Measurements from ENCODE around the gene USO1. TPM values are rescaled to one million over a fixed set of nuclear protein-coding genes. Genes with fewer than 3 reads are reported as not detected.

USO1 gene
- total and polyA plus RNA-seq, 10 donors = 16.4 to 64.8 (median 45.1) TPM

- H3K36me3 ChIP-seq = peaks cover 0 to 21% (median 0%) of the 10 kb centered on the region in 6 donors
- peaks cover 0 to 33% (median 9%) of the 10 kb centered on the region in 6 donors for H3K4me1 ChIP-seq
- intact Hi-C loops (cut with DNase I; ENCODE audit: low total_unique reads) = no loop called here
- H3K27ac ChIP-seq = no peak overlapping the region
- H3K4me3 ChIP-seq = no peak overlapping the region
- no peak for TF ChIP-seq POLR2AphosphoS5 (IDR thresholded peaks at IDR 0.05)
- TF ChIP-seq CTCF (IDR thresholded peaks at IDR 0.05 in 8 of 11, conservative IDR thresholded peaks at IDR 0.05 in 3 of 11) = no peak
- TF ChIP-seq POLR2A (IDR thresholded peaks at IDR 0.05) = no peak
- 88 to 97% (median 94%) methylated on average over 2 of the region's 2 CpGs for WGBS, 5 donors
- no peaks in the 10 kb centered on the region for H3K27me3 ChIP-seq (replicated peaks in 1 of 7)
- H3K9me3 ChIP-seq = no peaks in the 10 kb centered on the region
- DNase-seq = no peak
Observed at GRCh38 chr4:75735525-75735924, 11.1 kb downstream of the USO1 start.

GRCh38 chr4:75736862-75737261, 12.5 kb downstream of the USO1 start:
- Histone ChIP-seq H3K4me3 (no peak overlapping the region), H3K4me1 (peaks cover 0 to 22% (median 7%) of the 10 kb centered on the region in 6 donors), H3K27ac (no peak overlapping the region), H3K36me3 (peaks cover 0 to 25% (median 0%) of the 10 kb centered on the region in 6 donors), H3K27me3 (replicated peaks in 1 of 7) (no peaks in the 10 kb centered on the region), H3K9me3 (no peaks in the 10 kb centered on the region)
- DNase-seq = no peak
- intact Hi-C loops (cut with DNase I; ENCODE audit: low total_unique reads) = no loop called here
- TF ChIP-seq POLR2A (IDR thresholded peaks at IDR 0.05) = no peak
- TF ChIP-seq CTCF (IDR thresholded peaks at IDR 0.05 in 8 of 11, conservative IDR thresholded peaks at IDR 0.05 in 3 of 11) = no peak
- TF ChIP-seq POLR2AphosphoS5 (IDR thresholded peaks at IDR 0.05) = no peak
- 41 to 69% (median 59%) methylated on average over 2 of the region's 2 CpGs for WGBS, 5 donors

GRCh38 chr4:75737398-75737797, 13.0 kb downstream of the USO1 start:
- Histone ChIP-seq H3K36me3 (peaks cover 0 to 27% (median 0%) of the 10 kb centered on the region in 6 donors), H3K4me3 (no peak overlapping the region), H3K9me3 (no peaks in the 10 kb centered on the region), H3K27me3 (replicated peaks in 1 of 7) (no peaks in the 10 kb centered on the region), H3K27ac (no peak overlapping the region), H3K4me1 (peaks cover 0 to 17% (median 7%) of the 10 kb centered on the region in 6 donors)
- WGBS, 5 donors = 74 to 93% (median 86%) methylated on average over 2 of the region's 2 CpGs
- TF ChIP-seq POLR2AphosphoS5 (IDR thresholded peaks at IDR 0.05) (no peak), POLR2A (IDR thresholded peaks at IDR 0.05) (no peak), CTCF (IDR thresholded peaks at IDR 0.05 in 8 of 11, conservative IDR thresholded peaks at IDR 0.05 in 3 of 11) (no peak)
- intact Hi-C loops (cut with DNase I; ENCODE audit: low total_unique reads) = no loop called here
- DNase-seq = no peak

GRCh38 chr4:75741027-75741426, 16.6 kb downstream of the USO1 start:
- H3K9me3 ChIP-seq = no peaks in the 10 kb centered on the region
- 91 to 96% (median 95%) methylated on average over 2 of the region's 2 CpGs for WGBS, 5 donors
- H3K27me3 ChIP-seq (replicated peaks in 1 of 7) = no peaks in the 10 kb centered on the region
- DNase-seq = no peak
- peaks cover 0 to 33% (median 0%) of the 10 kb centered on the region in 6 donors for H3K36me3 ChIP-seq
- H3K4me3 ChIP-seq = no peak overlapping the region
- no peak for TF ChIP-seq POLR2AphosphoS5 (IDR thresholded peaks at IDR 0.05)
- TF ChIP-seq CTCF (IDR thresholded peaks at IDR 0.05 in 8 of 11, conservative IDR thresholded peaks at IDR 0.05 in 3 of 11) = no peak
- no peak for TF ChIP-seq POLR2A (IDR thresholded peaks at IDR 0.05)
- intact Hi-C loops (cut with DNase I; ENCODE audit: low total_unique reads) = no loop called here
- no peak overlapping the region for H3K27ac ChIP-seq
- H3K4me1 ChIP-seq = peaks cover 0 to 27% (median 13%) of the 10 kb centered on the region in 6 donors
